SW480 (cell line): Measurements from ENCODE around the gene IAPP.
"Not testable (repeated sequence)": the region's sequence is repeated elsewhere in the genome, so short reads cannot be mapped to it uniquely, and the experiment has no call there.

Source experiments
- DNase-seq: peaks from one replicate; pipeline ENCODE4 v3.0.0-alpha.2; 2016; ENCODE audit warnings: low spot score

Gene IAPP

DNA sequence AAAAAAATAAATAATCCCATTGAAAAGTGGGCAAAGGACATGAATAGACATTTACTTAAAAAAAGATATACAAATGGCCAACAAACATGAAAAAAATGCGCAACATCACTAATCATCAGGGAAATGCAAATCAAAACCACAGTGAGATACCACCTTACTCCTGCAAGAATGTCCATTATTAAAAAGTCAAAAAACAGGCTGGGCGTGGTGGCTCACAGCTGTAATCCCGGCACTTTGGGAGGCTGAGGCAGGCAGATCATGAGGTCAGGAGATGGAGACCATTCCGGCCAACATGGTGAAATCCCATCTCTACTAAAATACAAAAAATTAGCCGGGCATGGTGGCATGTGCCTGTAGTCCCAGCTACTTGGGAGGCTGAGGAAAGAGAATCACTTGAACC is 8.6 kb downstream of the IAPP start:
- not testable (repeated sequence) for DNase-seq

DNA sequence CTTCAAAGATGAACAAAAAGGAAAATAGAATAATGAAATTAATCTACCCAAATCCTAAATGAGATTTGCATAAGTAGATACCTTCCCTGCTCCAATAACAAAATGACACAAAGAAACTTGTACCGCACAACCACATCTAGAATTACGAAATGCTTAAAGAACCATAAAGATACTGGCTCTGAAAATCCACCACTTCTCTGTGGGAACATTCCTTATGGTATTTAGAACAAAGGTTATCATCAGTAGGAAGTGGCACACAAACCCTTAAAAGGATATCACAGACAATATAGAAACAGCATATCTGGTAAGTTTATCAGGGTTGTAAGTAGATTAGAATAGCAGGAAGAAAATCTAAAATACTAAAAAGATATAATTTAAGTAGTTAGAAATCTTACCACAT is 11.6 kb downstream of the IAPP start:
- DNase-seq = no peak

- no peak for DNase-seq
Observed at GRCh38 chr12:21387174-21387573, 14.5 kb downstream of the IAPP start.

- no peak for DNase-seq
Observed at GRCh38 chr12:21392384-21392783, 19.7 kb downstream of the IAPP start.

- DNase-seq = not testable (repeated sequence)
Observed at GRCh38 chr12:21394828-21395626, 22.3 kb downstream of the IAPP start.

- no peak for DNase-seq
Observed at GRCh38 chr12:21413369-21414277, 40.9 kb downstream of the IAPP start.

DNA sequence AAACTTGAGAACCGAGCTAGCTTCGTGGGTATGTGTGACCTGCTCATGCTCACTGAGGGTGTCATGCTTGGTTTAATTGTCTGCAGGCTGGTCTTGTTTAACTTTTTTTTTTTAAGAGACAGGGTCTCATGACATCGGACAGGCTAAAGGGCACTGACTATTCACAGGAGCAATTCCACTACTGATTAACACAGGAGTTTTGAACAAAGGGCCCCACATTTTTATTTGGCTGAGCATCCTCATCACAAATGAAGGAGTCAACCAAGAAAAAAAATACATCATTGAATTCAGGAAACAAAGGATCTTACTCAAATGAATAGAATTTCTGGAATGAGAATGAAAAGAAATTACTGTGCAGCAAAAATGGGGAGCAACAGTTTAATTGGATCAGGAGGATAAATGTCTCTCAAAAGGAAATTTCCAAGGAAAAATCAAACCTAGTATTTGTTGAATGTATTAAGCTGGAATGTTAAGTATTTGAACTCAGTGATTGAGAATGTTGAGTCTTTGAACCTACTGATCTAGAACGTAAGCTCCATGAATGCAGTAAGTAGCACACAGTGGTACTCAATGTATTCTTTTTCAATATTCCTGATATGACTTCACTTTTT is 43.9 kb downstream of the IAPP start:
- DNase-seq = no peak

DNA sequence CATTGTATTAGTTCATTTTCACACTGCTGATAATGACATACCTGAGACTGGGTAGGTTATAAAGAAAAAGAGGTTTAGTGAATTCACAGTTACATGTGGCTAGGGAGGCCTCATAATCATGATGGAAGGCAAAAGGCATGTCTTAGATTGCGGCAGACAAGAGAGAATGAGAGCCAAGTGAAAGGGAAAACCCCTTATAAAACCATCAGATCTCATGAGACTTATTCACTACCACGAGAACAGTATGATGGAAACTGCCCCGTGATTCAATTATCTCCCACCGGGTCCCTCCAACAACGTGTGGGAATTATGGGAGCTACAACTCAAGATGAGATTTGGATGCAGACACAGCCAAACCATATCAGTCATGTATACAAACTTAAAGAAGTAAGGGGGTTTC is 45.7 kb downstream of the IAPP start:
- not testable (repeated sequence) for DNase-seq

DNA sequence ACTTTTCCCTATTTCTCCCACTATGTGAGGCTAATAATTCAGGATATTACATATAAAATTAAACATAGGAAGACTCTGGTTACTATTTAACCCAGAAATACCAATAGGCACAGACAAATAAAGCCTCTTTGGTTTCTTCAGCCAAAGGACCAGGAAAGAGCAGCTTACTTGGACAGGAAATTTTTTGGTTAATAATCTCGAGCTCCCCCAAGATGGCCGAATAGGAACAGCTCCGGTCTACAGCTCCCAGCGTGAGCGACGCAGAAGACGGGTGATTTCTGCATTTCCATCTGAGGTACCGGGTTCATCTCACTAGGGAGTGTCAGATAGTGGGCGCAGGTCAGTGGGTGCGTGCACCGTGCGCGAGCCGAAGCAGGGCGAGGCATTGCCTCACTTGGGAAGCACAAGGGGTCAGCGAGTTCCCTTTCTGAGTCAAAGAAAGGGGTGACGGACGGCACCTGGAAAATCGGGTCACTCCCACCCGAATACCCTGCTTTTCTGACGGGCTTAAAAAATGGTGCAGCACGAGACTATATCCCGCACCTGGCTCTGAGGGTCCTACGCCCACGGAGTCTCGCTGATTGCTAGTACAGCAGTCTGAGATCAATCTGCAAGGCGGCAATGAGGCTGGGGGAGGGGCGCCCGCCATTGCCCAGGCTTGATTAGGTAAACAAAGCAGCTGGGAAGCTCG is 46.5 kb downstream of the IAPP start:
- not testable (repeated sequence) for DNase-seq

DNA sequence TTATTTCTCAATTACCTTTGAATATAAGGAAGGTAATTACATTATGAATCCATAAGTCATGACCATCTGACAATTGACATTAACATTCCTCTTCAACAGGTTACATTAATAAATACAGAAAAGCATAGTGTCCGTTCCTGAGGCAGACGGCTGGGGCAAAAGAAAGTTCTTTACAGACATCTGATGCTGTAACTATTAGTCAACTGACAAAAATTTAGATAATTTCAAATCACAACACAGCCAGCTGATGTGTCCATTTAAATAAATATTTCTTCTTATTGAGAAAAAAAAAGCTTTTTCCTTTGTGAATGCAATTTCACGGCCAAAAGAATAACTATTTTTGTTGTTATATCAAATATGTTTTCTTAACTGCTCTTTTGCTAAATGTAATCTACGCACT is 55.5 kb downstream of the IAPP start:
- no peak for DNase-seq
